Frontal cortex (tissue), 4 donors: ENCODE data around the gene CPT1A. TPM values are rescaled to one million over a fixed set of nuclear protein-coding genes. Genes with fewer than 3 reads are reported as not detected.

Experiments
- DNase-seq, 2 donors: peaks; one replicate each; pipeline ENCODE4 v3.0.0; 2012; ENCODE audit warnings: low spot score in 2 of 2
- FAIRE-seq: peaks from 2 replicates; lab custom pipeline; 2012; peaks lifted over from hg19 to GRCh38; lab: Jason Lieb, UNC
- total RNA-seq: library from RNA; depleted of rRNA; stranded (reverse); fragments of >200 nt; gene quantifications from one replicate; pipeline ENCODE4 v1.2.3, GENCODE V29; 2014
- donor health status: control.
- donor health status: control.
- donor health status: control.

CPT1A gene
- total RNA-seq, 1 donor from 2014 or later = 4.5 TPM

- DNase-seq = no peak
- no peak for FAIRE-seq
These were observed 113.9 kb downstream of the CPT1A start for GRCh38 chr11:68727783-68728182.

- FAIRE-seq (no peak), DNase-seq (no peak)
These were observed 117.4 kb downstream of the CPT1A start for GRCh38 chr11:68724293-68724692.

GRCh38 chr11:68722143-68722542, 119.6 kb downstream of the CPT1A start:
- FAIRE-seq (no peak), DNase-seq (no peak)

GRCh38 chr11:68721075-68721474, 120.6 kb downstream of the CPT1A start:
- FAIRE-seq (no peak), DNase-seq (no peak)

- no peak for FAIRE-seq
- DNase-seq = no peak
These were observed 126.1 kb downstream of the CPT1A start for GRCh38 chr11:68715456-68716122.

GRCh38 chr11:68714060-68714856, 127.5 kb downstream of the CPT1A start:
- DNase-seq = no peak
- no peak for FAIRE-seq

- no peak for FAIRE-seq
- DNase-seq = no peak
These were observed 130.6 kb downstream of the CPT1A start for GRCh38 chr11:68711114-68711513.

- DNase-seq (no peak), FAIRE-seq (no peak)
These were observed 131.3 kb downstream of the CPT1A start for GRCh38 chr11:68710409-68710808.

GRCh38 chr11:68709062-68709461, 132.7 kb downstream of the CPT1A start:
- no peak for DNase-seq
- no peak for FAIRE-seq

- no peak for FAIRE-seq
- DNase-seq = no peak
These were observed 134.2 kb downstream of the CPT1A start for GRCh38 chr11:68707527-68707926.

GRCh38 chr11:68704887-68705286, 136.8 kb downstream of the CPT1A start:
- DNase-seq (no peak), FAIRE-seq (no peak)

Other genes with a start within 250 kb of the CPT1A start
- not detected for gene GAL, start 157.4 kb downstream of the CPT1A start, total RNA-seq
- 1.2 TPM for gene TESMIN, start 90.4 kb downstream of the CPT1A start, total RNA-seq
- gene MRPL21, start 61.9 kb upstream of the CPT1A start, total RNA-seq = 51.0 TPM
- 10.2 TPM for gene IGHMBP2, start 62.0 kb upstream of the CPT1A start, total RNA-seq
- gene MRGPRD, start 139.1 kb upstream of the CPT1A start, total RNA-seq = not detected
- 1.2 TPM for gene MRGPRF, start 171.3 kb upstream of the CPT1A start, total RNA-seq
- gene TPCN2, start 207.0 kb upstream of the CPT1A start, total RNA-seq = 6.1 TPM